ENCODE measurements around the gene ADSS1.
A peak's percentile ranks its signal among the peaks of the same experiment; 100 is the strongest.

ADSS1 gene

DNA sequence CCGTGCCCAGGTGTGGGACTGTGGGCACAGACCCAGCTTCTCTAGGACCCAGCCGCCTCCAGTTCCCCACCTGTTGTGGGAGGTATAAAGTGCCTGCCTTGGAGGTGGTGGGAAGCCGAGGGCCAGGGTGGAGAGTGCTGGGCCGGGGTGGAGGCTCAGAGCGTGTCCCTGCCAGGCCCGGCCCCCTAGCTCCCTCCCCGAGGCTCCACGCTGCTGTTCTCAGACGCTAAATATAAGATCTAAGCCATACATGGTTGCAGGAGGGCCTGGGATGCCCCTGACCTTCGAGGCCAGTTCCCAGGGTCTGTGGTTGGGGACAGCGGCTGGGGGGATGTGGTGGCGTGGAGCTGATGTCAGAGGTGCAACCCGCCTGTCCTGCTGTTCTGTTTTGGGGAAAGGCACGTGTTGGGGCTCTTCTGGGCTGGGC is 23.8 kb upstream of the ADSS1 start:
- no peak for DNase-seq (ENCODE audit: low spot score)

DNA sequence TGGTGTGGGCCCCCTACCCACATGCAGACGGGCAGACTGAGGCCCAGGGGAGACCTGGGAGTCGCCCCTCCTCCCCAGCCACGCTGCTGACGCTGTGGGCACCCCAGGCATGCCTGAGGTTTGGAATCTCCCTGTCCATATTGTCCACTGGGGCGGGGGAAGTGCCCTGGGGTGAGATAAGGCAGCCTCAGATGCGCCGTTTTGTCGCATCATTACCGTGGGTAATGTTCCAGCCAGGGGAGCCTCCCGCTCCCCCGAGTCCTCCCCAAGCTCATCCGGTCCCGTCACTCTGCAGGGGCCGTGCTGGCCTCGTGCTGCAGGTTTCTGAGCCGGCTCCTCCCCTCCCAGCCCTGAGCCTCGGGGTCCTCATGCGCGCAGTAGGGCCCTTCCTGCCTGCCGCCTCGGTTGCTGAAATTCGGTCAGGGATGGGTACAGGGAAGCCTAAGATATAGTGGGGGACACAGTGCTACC is 23.2 kb upstream of the ADSS1 start:
- no peak for DNase-seq (ENCODE audit: low spot score)

GRCh38 chr14:104701383-104702076 is 22.5 kb upstream of the ADSS1 start:
- DNase-seq (ENCODE audit: low spot score): no peak

GRCh38 chr14:104702106-104702505 is 21.9 kb upstream of the ADSS1 start:
- DNase-seq (ENCODE audit: low spot score): no peak

- DNase-seq (ENCODE audit: low spot score): no peak
Observed at GRCh38 chr14:104702673-104703072, 21.4 kb upstream of the ADSS1 start.

GRCh38 chr14:104703269-104703668 is 20.8 kb upstream of the ADSS1 start:
- DNase-seq (ENCODE audit: low spot score): no peak

DNA sequence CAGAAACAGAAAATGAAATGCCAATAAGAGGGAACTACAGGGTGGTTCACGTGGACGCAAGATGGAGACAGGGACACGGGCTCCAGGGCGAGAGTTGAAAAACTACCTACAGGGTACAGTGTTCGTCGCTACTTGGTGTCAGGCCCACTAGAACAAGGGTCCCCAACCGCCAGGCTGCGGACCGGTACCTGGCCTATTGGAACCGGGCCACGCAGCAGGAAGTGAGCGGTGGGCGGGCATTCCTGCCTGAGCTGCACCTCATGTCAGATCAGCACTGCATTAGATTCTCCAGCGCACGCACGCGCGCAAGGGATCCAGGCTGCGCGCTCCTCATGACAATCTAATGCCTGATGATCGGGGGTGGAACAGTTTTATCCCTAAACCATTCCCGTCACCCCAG is 19.8 kb upstream of the ADSS1 start:
- no peak for DNase-seq (ENCODE audit: low spot score)

DNA sequence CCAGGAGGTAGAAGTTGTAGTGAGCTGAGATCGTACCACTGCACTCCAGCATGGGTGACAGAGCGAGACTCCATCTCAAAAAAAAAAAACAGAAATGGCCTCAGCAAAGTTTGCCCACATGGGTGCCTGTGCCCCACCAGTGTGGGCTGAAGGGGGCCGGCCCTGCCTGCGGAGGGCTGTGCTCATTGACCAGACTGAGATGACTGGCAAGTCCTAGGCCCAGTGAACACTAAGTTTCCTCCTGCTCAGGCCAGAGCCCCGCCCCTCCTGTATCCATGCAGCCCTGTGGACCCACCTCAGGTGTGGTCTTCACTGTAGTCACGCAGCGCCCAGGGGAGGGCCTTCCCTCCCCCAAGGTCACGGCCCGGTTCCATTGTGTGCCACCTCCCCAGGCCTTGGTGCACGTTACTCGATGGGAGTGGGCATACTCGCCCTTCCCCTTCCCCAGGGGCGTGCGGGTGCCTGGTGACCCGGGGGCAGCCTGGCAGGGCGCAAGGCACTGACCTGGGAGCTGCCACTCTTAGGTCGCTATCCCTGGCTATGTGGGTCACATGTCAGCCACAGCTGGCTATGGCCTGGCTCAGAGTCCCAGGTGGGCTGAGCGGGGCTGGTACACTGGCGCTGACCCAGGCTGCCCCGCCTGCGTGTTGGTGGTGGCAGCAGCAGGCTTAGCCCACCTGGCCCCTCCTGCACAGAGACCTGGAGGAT is 18.5 kb upstream of the ADSS1 start:
- DNase-seq (ENCODE audit: low spot score): peak; percentile 59

DNA sequence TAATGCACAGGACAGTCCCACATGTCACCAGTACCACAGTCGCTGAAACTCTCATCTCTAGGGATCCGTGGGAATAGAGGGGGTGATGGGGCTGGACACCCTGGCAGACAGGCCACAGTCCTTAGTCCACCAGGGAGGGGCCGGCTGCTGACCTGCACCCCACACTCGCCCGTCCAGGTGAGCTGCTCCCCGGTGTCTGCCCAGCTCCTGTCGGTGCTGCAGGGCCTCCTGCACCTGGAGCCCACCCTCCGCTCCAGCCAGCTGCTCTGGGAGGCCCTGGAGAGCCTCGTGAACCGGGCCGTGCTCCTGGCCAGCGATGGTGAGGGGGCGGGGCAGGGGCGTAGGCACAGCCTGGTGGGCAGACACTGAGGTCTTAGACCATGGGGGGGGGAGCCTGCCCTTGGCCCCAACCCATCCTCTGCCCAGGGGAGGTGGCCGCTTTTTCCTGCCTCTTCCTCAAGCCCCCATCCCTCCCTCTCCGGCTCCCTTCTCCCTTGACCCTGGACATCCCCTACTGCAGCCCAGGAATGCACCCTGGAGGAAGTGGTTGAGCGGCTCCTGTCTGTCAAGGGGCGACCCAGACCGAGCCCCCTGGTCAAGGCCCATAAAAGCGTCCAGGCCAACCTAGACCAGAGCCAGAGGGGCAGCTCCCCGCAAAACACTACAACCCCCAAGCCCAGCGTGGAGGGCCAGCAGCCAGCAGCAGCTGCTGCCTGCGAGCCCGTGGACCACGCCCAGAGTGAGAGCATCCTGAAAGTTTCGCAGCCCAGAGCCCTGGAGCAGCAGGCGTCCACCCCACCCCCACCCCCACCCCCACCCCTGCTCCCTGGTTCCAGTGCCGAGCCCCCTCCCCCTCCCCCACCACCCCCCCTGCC is 17.1 kb upstream of the ADSS1 start:
- no peak for DNase-seq (ENCODE audit: low spot score)

DNA sequence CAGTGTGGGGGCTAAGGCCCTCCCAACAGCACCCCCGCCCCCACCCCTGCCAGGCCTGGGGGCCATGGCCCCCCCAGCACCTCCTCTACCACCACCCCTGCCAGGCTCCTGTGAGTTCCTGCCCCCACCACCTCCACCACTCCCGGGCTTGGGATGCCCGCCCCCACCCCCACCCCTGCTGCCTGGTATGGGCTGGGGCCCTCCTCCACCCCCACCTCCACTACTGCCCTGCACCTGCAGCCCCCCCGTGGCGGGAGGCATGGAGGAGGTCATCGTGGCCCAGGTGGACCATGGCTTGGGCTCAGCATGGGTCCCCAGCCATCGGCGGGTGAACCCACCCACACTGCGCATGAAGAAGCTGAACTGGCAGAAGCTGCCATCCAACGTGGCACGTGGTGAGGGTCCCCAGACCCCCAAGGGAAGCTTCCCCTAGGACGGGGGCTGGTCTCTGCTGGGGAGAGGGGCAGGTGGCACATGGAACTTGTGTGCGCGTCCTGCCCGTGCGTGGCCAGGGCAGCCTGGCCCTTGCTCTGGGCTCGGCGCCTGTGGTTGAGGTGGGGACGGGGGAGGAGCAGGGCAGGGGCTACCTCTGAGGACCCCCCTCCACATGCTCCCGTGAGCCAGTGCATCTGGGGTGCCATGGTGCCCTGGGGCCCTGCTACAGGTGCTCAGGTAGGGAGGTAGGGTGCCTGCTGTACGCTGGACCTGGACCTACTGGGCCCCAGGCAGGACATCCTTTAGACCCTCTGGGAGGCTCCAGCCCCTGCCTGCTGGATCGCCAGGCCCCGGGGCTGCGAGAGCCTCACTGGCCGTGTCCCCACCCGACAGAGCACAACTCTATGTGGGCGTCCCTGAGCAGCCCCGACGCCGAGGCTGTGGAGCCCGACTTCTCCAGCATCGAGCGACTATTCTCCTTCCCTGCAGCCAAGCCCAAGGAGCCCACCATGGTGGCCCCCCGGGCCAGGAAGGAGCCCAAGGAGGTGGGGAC is 16.1 kb upstream of the ADSS1 start:
- DNase-seq (ENCODE audit: low spot score): no peak

- peak; percentile 84 for DNase-seq (ENCODE audit: low spot score)
Observed at GRCh38 chr14:104708606-104709268, 15.3 kb upstream of the ADSS1 start.

DNA sequence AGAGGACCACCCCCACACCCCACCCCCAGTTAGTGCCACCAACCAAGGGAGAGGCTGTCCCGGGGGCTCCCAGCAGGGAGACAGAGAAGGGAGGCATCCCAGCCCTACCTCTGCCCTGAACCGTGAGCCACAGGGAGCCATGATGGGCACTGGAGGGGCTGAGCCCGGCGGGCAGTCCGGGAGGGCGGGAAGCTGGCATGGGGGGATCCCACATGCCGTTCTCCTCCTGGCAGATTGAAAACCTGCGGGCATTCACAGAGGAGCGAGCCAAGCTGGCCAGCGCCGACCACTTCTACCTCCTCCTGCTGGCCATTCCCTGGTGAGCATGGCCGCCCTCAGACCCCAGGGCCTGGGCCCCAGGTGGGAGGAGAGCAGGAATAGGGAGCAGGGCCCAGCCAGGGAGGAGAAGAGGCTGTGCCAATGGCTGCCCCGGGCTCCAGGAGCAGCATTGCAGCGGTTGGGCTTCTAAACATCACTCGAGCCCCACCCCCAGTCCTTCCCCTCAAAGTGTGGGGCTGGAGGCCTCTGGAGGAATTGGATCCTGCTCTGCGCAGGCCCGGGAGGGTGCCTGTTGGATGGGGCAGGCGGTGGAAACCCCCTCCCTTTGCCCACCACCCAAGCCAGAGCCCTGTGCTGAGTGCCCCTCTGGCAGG is 14.5 kb upstream of the ADSS1 start:
- no peak for DNase-seq (ENCODE audit: low spot score)

- DNase-seq (ENCODE audit: low spot score): no peak
Observed at GRCh38 chr14:104710071-104710735, 13.8 kb upstream of the ADSS1 start.

GRCh38 chr14:104712881-104713734 is 10.9 kb upstream of the ADSS1 start:
- DNase-seq (ENCODE audit: low spot score): no peak

DNA sequence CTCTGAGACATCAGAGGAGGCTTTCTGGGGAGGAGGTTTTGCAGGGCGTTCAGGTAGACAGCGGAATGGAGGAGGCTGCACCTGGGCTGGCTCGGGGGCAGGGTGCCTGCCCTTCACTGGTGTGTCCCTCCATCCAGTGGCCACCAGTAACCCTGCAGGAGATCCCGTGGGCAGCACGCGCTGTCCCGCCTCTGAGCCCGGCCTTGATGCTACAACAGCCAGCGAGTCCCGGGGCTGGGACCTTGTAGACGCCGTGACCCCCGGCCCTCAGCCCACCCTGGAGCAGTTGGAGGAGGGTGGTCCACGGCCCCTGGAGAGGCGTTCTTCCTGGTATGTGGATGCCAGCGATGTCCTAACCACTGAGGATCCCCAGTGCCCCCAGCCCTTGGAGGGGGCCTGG is 10.0 kb upstream of the ADSS1 start:
- DNase-seq (ENCODE audit: low spot score): no peak

- DNase-seq (ENCODE audit: low spot score): no peak
Observed at GRCh38 chr14:104714681-104715080, 9.3 kb upstream of the ADSS1 start.

GRCh38 chr14:104715416-104715815 is 8.6 kb upstream of the ADSS1 start:
- DNase-seq (ENCODE audit: low spot score): no peak

DNA sequence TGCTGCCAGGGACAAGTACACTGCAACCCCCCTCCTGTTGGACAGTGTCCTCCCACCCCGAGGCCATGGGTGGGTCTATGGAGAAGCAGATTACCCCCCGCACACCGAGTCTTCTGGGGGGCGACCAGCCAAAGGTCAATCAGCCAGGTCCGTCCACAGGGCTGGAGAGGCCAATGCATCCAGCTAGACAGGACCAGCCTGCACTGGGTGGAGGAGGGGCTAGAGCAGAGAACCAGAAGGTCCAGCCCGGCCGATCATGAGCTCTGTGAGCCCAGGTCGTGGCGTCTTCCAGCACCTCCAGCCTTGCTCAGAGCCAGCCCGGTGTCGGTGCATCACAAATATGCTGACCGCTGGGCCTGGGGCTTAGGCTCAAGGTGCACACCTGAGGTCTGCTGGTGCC is 8.2 kb upstream of the ADSS1 start:
- DNase-seq (ENCODE audit: low spot score): no peak

GRCh38 chr14:104717137-104717536 is 6.9 kb upstream of the ADSS1 start:
- DNase-seq (ENCODE audit: low spot score): no peak
